Neural cell (in vitro differentiated cells): Measurements from ENCODE around the gene IFI16.

Experiments used
- EP300 ChIP-seq: fragments of 450-650 bp; conservative IDR thresholded peaks from 2 replicates; pipeline ENCODE4 v1.6.1; 2014; ENCODE audit warnings: antibody characterized with exemption, mild to moderate bottlenecking, moderate library complexity; ENCODE audit not compliant: poor library complexity, severe bottlenecking
- EZH2 ChIP-seq: fragments of 200-600, 300-800 bp; shearing (Covaris generic), sonication (generic); IDR thresholded peaks from 2 replicates; pipeline ENCODE4 v1.6.1; 2014; ENCODE audit warnings: antibody characterized with exemption, low read length, borderline replicate concordance, mild to moderate bottlenecking; ENCODE audit not compliant: insufficient read depth, poor library complexity, severe bottlenecking
- MXI1 ChIP-seq: fragments of 450-650 bp; conservative IDR thresholded peaks from 2 replicates; pipeline ENCODE4 v1.6.1; 2014; ENCODE audit warnings: antibody characterized with exemption, mild to moderate bottlenecking; ENCODE audit not compliant: poor library complexity, severe bottlenecking
- POLR2AphosphoS5 ChIP-seq: IDR thresholded peaks from 2 replicates; pipeline ENCODE4 v1.6.1; 2012
- RAD21 ChIP-seq: fragments of 450-650 bp; conservative IDR thresholded peaks from 2 replicates; pipeline ENCODE4 v1.6.1; 2014; ENCODE audit warnings: antibody characterized with exemption, mild to moderate bottlenecking, moderate library complexity
- SMC3 ChIP-seq: fragments of 450-650 bp; conservative IDR thresholded peaks from 2 replicates; pipeline ENCODE4 v1.6.1; 2014; ENCODE audit warnings: antibody characterized with exemption, mild to moderate bottlenecking, moderate library complexity; ENCODE audit not compliant: poor library complexity
- TAF1 ChIP-seq: IDR thresholded peaks from 2 replicates; pipeline ENCODE4 v1.6.1; 2012; ENCODE audit warnings: low read depth
- TF ChIP-seq, protein P1 (sequence below): fragments of 450-650 bp; IDR thresholded peaks from 2 replicates; pipeline ENCODE4 v1.5.1; 2014; ENCODE audit warnings: antibody characterized with exemption, mild to moderate bottlenecking, moderate library complexity; ENCODE audit not compliant: poor library complexity, severe bottlenecking
- TF ChIP-seq, protein P2 (sequence below): IDR thresholded peaks from 2 replicates; pipeline ENCODE4 v1.6.1; 2012; ENCODE audit warnings: borderline replicate concordance

DNA sequence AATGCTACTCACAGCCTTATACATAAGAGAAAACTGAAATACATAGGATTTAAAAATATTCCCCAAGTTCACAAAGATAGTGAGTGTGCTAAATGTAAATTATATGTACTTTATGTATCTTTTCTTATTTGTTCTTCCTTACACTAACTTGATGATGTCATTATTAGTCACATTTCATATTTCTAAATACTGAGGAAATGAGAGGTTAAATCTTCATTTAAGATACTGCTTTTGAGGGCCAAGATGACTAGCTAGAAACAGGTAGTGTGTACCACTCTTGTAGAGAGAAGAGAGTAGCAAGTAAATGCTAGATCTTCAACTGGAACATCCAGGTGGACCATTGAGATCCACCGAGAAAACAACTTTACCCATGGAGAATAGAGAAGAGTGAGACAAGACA lies 48.5 kb upstream of the IFI16 start:
- TF ChIP-seq, protein P1, sequence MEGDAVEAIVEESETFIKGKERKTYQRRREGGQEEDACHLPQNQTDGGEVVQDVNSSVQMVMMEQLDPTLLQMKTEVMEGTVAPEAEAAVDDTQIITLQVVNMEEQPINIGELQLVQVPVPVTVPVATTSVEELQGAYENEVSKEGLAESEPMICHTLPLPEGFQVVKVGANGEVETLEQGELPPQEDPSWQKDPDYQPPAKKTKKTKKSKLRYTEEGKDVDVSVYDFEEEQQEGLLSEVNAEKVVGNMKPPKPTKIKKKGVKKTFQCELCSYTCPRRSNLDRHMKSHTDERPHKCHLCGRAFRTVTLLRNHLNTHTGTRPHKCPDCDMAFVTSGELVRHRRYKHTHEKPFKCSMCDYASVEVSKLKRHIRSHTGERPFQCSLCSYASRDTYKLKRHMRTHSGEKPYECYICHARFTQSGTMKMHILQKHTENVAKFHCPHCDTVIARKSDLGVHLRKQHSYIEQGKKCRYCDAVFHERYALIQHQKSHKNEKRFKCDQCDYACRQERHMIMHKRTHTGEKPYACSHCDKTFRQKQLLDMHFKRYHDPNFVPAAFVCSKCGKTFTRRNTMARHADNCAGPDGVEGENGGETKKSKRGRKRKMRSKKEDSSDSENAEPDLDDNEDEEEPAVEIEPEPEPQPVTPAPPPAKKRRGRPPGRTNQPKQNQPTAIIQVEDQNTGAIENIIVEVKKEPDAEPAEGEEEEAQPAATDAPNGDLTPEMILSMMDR = no peak
- TF ChIP-seq RAD21 (no peak), EZH2 (no peak), MXI1 (no peak), POLR2AphosphoS5 (no peak), SMC3 (no peak), EP300 (no peak), TAF1 (no peak)
- TF ChIP-seq, protein P2, sequence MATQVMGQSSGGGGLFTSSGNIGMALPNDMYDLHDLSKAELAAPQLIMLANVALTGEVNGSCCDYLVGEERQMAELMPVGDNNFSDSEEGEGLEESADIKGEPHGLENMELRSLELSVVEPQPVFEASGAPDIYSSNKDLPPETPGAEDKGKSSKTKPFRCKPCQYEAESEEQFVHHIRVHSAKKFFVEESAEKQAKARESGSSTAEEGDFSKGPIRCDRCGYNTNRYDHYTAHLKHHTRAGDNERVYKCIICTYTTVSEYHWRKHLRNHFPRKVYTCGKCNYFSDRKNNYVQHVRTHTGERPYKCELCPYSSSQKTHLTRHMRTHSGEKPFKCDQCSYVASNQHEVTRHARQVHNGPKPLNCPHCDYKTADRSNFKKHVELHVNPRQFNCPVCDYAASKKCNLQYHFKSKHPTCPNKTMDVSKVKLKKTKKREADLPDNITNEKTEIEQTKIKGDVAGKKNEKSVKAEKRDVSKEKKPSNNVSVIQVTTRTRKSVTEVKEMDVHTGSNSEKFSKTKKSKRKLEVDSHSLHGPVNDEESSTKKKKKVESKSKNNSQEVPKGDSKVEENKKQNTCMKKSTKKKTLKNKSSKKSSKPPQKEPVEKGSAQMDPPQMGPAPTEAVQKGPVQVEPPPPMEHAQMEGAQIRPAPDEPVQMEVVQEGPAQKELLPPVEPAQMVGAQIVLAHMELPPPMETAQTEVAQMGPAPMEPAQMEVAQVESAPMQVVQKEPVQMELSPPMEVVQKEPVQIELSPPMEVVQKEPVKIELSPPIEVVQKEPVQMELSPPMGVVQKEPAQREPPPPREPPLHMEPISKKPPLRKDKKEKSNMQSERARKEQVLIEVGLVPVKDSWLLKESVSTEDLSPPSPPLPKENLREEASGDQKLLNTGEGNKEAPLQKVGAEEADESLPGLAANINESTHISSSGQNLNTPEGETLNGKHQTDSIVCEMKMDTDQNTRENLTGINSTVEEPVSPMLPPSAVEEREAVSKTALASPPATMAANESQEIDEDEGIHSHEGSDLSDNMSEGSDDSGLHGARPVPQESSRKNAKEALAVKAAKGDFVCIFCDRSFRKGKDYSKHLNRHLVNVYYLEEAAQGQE = no peak
